Measurements from ENCODE around the gene ATP9A.

- TF ChIP-seq CTCF (IDR thresholded peaks at IDR 0.05; ENCODE audit: insufficient read depth, low read length): no peak
- TF ChIP-seq SPI1 (IDR thresholded peaks at IDR 0.05; ENCODE audit: borderline replicate concordance, low read depth): no peak
- no peak for TF ChIP-seq GABPA (IDR thresholded peaks at IDR 0.05; ENCODE audit: low read depth)
- TF ChIP-seq POLR2AphosphoS5 (IDR thresholded peaks at IDR 0.05; ENCODE audit: low read depth): no peak
Measured at GRCh38 chr20:51680067-51680749, 88.0 kb downstream of the ATP9A start.

Measured in HL-60 (cell line).